SK-N-SH (cell line): ENCODE data around the gene GATM. TPM values are rescaled to one million over a fixed set of nuclear protein-coding genes. Genes with fewer than 3 reads are reported as not detected.
A peak's percentile ranks its signal among the peaks of the same experiment; 100 is the strongest.

Source experiments
- CTCF ChIA-PET: fragments of 300-600, 350-600 bp; formaldehyde crosslinking; extraction: SDS; loops from one replicate; lab custom pipeline; 2021; lab: Yijun Ruan, JAX
- POLR2A ChIA-PET: fragments of 350-600 bp; sonication (Branson Sonifier 250); formaldehyde crosslinking; extraction: SDS; loops from one replicate; lab custom pipeline; 2020; ENCODE audit warnings: antibody characterized with exemption, inconsistent platforms; lab: Yijun Ruan, JAX
- DNase-seq: peaks from one replicate; pipeline ENCODE4 v3.0.0; 2012
- H2AFZ ChIP-seq: fragments of 200-600 bp; sonication (generic); 2 replicates; pipeline ENCODE4 v1.8.1; 2016; ENCODE audit warnings: antibody characterized with exemption, mild to moderate bottlenecking, low read depth
- H3F3A ChIP-seq: fragments of 200-600 bp; sonication (generic); replicated peaks from 2 replicates; pipeline ENCODE3; 2016; ENCODE audit warnings: antibody characterized with exemption, mild to moderate bottlenecking; ENCODE audit not compliant: insufficient read depth
- H3K27ac ChIP-seq, 2 experiments: fragments of 200-500 bp in 1 of 2; fragments of 200-600 bp in 1 of 2; sonication (Bioruptor generic) in 1 of 2; sonication (generic), shearing (Covaris generic) in 1 of 2; 2 replicates each; pipeline versions ENCODE4 v1.5.1 to v1.6.1; 2014 to 2016; ENCODE audit warnings: low read depth in 2 of 2, inconsistent platforms in 1 of 2, low read length in 1 of 2, mild to moderate bottlenecking in 1 of 2, mixed read lengths in 1 of 2
- H3K27me3 ChIP-seq: fragments of 200-600 bp; sonication (generic), shearing (Covaris generic); 2 replicates; pipeline ENCODE4 v1.6.1; 2016; ENCODE audit warnings: mixed run types; ENCODE audit not compliant: insufficient read depth
- H3K36me3 ChIP-seq, 2 experiments: fragments of 200-500 bp in 1 of 2; fragments of 200-600 bp in 1 of 2; sonication (Bioruptor generic) in 1 of 2; sonication (generic) in 1 of 2; replicated peaks in 1 of 2; 2 replicates each; pipeline versions ENCODE3 to v1.5.1; 2014 to 2016; ENCODE audit warnings: low read length in 1 of 2, mild to moderate bottlenecking in 1 of 2; ENCODE audit not compliant: insufficient read depth in 2 of 2, control insufficient read depth in 1 of 2
- H3K4me1 ChIP-seq, 2 experiments: fragments of 200-500 bp in 1 of 2; fragments of 200-600 bp in 1 of 2; sonication (Bioruptor generic) in 1 of 2; sonication (generic), shearing (Covaris generic) in 1 of 2; 2 replicates each; pipeline versions ENCODE4 v1.5.1 to v1.6.1; 2014 to 2016; ENCODE audit warnings: low read depth in 1 of 2, low read length in 1 of 2, mixed run types in 1 of 2; ENCODE audit not compliant: insufficient read depth in 2 of 2, control insufficient read depth in 1 of 2
- H3K4me2 ChIP-seq: fragments of 200-600 bp; sonication (generic), shearing (Covaris generic); 2 replicates; pipeline ENCODE4 v1.6.1; 2017; ENCODE audit warnings: mixed run types
- H3K4me3 ChIP-seq, 2 experiments: fragments of 200-500 bp in 1 of 2; fragments of 200-600 bp in 1 of 2; sonication (Bioruptor generic) in 1 of 2; sonication (generic), shearing (Covaris generic) in 1 of 2; 2 replicates each; pipeline versions ENCODE4 v1.5.1 to v1.8.1; 2014 to 2016; ENCODE audit warnings: low read depth in 2 of 2, inconsistent platforms in 1 of 2, low read length in 1 of 2, mild to moderate bottlenecking in 1 of 2, mixed read lengths in 1 of 2, moderate library complexity in 1 of 2
- H3K79me2 ChIP-seq: fragments of 200-600 bp; sonication (generic); 2 replicates; pipeline ENCODE4 v1.8.1; 2017; ENCODE audit warnings: mild to moderate bottlenecking; ENCODE audit not compliant: insufficient read depth
- H3K9ac ChIP-seq: fragments of 200-600 bp; sonication (generic); 2 replicates; pipeline ENCODE4 v1.6.1; 2017; ENCODE audit warnings: mixed run types
- H3K9me2 ChIP-seq: fragments of 200-600 bp; sonication (generic); 2 replicates; pipeline ENCODE4 v1.6.1; 2017; ENCODE audit warnings: mixed run types
- H3K9me3 ChIP-seq: fragments of 200-600 bp; sonication (generic); 2 replicates; pipeline ENCODE4 v1.6.1; 2017; ENCODE audit warnings: mixed run types, mild to moderate bottlenecking, moderate library complexity
- H4K20me1 ChIP-seq: fragments of 200-600 bp; sonication (generic); 2 replicates; pipeline ENCODE4 v1.6.1; 2017; ENCODE audit warnings: mild to moderate bottlenecking, mixed run types; ENCODE audit not compliant: insufficient read depth
- CHD2 ChIP-seq: fragments of 150-350 bp; IDR thresholded peaks from 2 replicates; pipeline ENCODE4 v1.6.1; 2018; ENCODE audit warnings: low read length; ENCODE audit not compliant: partially characterized antibody
- CTCF ChIP-seq: fragments of 200-600 bp; sonication (generic); IDR thresholded peaks from 2 replicates; pipeline ENCODE4 v1.6.1; 2017; ENCODE audit warnings: antibody characterized with exemption, mild to moderate bottlenecking, moderate library complexity
- EZH2phosphoT487 ChIP-seq: fragments of 200-600 bp; sonication (generic); IDR thresholded peaks from 2 replicates; pipeline ENCODE4 v1.6.1; 2017; ENCODE audit warnings: low read depth, mixed run types, mild to moderate bottlenecking, antibody characterized with exemption, moderate library complexity, borderline replicate concordance
- FOSL2 ChIP-seq: IDR thresholded peaks from 2 replicates; pipeline ENCODE4 v1.4.0; 2012; ENCODE audit warnings: low read depth, mild to moderate bottlenecking, moderate library complexity, borderline replicate concordance
- GATA2 ChIP-seq: sonication (generic); formaldehyde crosslinking; IDR thresholded peaks from 2 replicates; pipeline ENCODE4 v1.5.0; 2020; ENCODE audit warnings: mild to moderate bottlenecking, missing genetic modification reagents
- MAX ChIP-seq: IDR thresholded peaks from 2 replicates; pipeline ENCODE4 v1.4.0; 2012; ENCODE audit warnings: low read depth
- MEF2A ChIP-seq: IDR thresholded peaks from 2 replicates; pipeline ENCODE4 v1.4.0; 2012; ENCODE audit warnings: low read depth, borderline replicate concordance
- NFIC ChIP-seq: IDR thresholded peaks from 2 replicates; pipeline ENCODE4 v1.4.0; 2012; ENCODE audit warnings: borderline replicate concordance
- POLR2AphosphoS5 ChIP-seq: IDR thresholded peaks from 2 replicates; pipeline ENCODE4 v1.6.1; 2012; ENCODE audit warnings: low read depth, low read length
- RAD21 ChIP-seq: IDR thresholded peaks from 2 replicates; pipeline ENCODE4 v1.6.1; 2012; ENCODE audit warnings: mild to moderate bottlenecking, low read length
- RFX5 ChIP-seq: IDR thresholded peaks from 2 replicates; pipeline ENCODE4 v1.6.1; 2012; ENCODE audit warnings: mild to moderate bottlenecking, improper control_type of control experiment, low read length
- TAF1 ChIP-seq: IDR thresholded peaks from 2 replicates; pipeline ENCODE4 v1.6.1; 2012; ENCODE audit warnings: low read depth, mild to moderate bottlenecking, low read length, moderate library complexity, borderline replicate concordance
- TEAD4 ChIP-seq: IDR thresholded peaks from 2 replicates; pipeline ENCODE4 v1.4.0; 2012; ENCODE audit warnings: mild to moderate bottlenecking, borderline replicate concordance; ENCODE audit not compliant: insufficient read depth
- WGBS: methylation state at CpG from one replicate; pipeline ENCODE4 v1.1.6; 2017; ENCODE audit warnings: low lambda C conversion rate; 5-methylcytosine and 5-hydroxymethylcytosine counted together
- polyA plus RNA-seq, 3 experiments: library from polyadenylated mRNA; depleted of rRNA; stranded (reverse); fragments of >200 nt; gene quantifications; 2 replicates each; pipeline ENCODE4 v1.2.3, GENCODE V29; 2012

Gene GATM
- polyA plus RNA-seq, 1 of the 3 experiments (the other 2 are of a cell fraction), result 0.58 TPM

GRCh38 chr15:45332694-45333093 lies 45.6 kb downstream of the GATM start:
- Histone ChIP-seq H3K79me2 (no peaks in the 10 kb centered on the region), H4K20me1 (no peaks in the 10 kb centered on the region), H3K9me2 (no peaks in the 10 kb centered on the region), H3K9ac (no peak overlapping the region), H3K4me3 (no peak overlapping the region), H3K4me1 (peaks cover 0 to 3% of the 10 kb centered on the region in 2 experiments; a peak in 1 of 4 replicates), H2AFZ (no peak overlapping the region), H3K36me3 (no peaks in the 10 kb centered on the region), H3K9me3 (no peaks in the 10 kb centered on the region), H3F3A (no peaks in the 10 kb centered on the region), H3K4me2 (no peak overlapping the region), H3K27me3 (no peaks in the 10 kb centered on the region), H3K27ac (no peak overlapping the region)
- WGBS, result 84% methylated on average over 12 of the region's 12 CpGs
- POLR2A ChIA-PET, result no interaction called here
- no peak for TF ChIP-seq FOSL2
- TF ChIP-seq EZH2phosphoT487, result no peak
- TF ChIP-seq NFIC, result no peak
- TF ChIP-seq MEF2A, result no peak
- no peak for TF ChIP-seq RFX5
- TF ChIP-seq CHD2, result no peak
- TF ChIP-seq TAF1, result no peak
- no peak for DNase-seq
- CTCF ChIA-PET, result interaction anchor here (1.2 kb wide), 1 partner anchor 214 kb away, joined by 3 read pairs; no protein-coding TSS in a partner anchor

- Histone ChIP-seq H3K9ac (no peak overlapping the region), H3K27me3 (no peaks in the 10 kb centered on the region), H4K20me1 (no peaks in the 10 kb centered on the region), H3K4me3 (no peak overlapping the region), H3K4me2 (no peak overlapping the region), H3K79me2 (no peaks in the 10 kb centered on the region), H3K4me1 (peaks cover 0 to 3% of the 10 kb centered on the region in 2 experiments; a peak in 1 of 4 replicates), H2AFZ (0 out of 2 replicates have a peak overlapping the region, but pooled peaks have one; percentile 35), H3K9me3 (no peaks in the 10 kb centered on the region), H3K36me3 (no peaks in the 10 kb centered on the region), H3F3A (no peaks in the 10 kb centered on the region), H3K27ac (no peak overlapping the region), H3K9me2 (no peaks in the 10 kb centered on the region)
- 71% methylated on average over 4 of the region's 4 CpGs for whole genome bisulfite sequencing
- DNase-seq, result no peak
- CTCF ChIA-PET, result interaction anchor here (0.9 kb wide), 1 partner anchor 127 kb away, joined by 3 read pairs; no protein-coding TSS in a partner anchor
- no peak for TF ChIP-seq POLR2AphosphoS5
- no peak for TF ChIP-seq GATA2
- no peak for TF ChIP-seq TAF1
- no peak for TF ChIP-seq CTCF
- no peak for TF ChIP-seq RAD21
- TF ChIP-seq MAX, result no peak
- TF ChIP-seq TEAD4, result no peak
- POLR2A ChIA-PET, result no interaction called here
Observed at GRCh38 chr15:45331972-45332371, 46.4 kb downstream of the GATM start.
